GM21526 (cell line): Measurements from ENCODE around the gene SBSN.

Experiments used
- ATAC-seq: cut with Tn5 transposase; IDR thresholded peaks from one replicate; pipeline ENCODE4 v1.9.1; 2021; ENCODE audit warnings: moderate library complexity; ENCODE audit not compliant: unreplicated experiment, low FRiP score

Gene SBSN

DNA sequence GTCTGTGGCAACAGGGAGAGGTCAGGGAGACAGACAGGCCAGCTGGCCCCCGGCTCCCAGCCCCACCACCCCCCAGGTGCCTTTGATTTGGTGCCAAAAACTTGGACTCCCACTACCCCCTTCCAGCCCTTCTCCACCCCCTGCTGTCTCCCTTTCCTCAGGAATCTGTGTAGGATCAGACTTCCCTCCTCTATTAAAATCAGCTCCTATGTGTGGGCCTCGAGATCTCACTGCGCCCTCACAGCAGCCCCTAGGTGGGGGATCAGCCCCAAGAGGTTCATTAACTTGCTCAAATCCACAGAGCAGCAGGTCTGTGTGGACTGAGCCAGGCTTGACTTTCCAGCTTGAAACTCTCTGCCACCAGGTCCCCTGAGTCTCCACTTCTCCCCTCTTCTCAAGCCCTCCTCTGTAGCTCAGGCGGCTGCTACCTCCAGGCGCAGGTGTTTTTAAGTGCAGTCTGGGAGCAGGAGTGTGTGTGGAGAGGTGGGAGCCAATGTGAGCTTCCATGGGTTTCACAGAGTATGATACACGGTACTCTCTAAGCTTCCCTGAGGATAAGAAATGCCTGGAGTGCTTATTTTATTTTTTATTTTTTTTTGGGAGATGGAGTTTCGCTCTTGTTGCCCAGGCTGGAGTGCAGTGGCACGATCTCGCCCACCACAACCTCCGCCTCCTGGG is 6.8 kb upstream of the SBSN start:
- ATAC-seq = no peak

DNA sequence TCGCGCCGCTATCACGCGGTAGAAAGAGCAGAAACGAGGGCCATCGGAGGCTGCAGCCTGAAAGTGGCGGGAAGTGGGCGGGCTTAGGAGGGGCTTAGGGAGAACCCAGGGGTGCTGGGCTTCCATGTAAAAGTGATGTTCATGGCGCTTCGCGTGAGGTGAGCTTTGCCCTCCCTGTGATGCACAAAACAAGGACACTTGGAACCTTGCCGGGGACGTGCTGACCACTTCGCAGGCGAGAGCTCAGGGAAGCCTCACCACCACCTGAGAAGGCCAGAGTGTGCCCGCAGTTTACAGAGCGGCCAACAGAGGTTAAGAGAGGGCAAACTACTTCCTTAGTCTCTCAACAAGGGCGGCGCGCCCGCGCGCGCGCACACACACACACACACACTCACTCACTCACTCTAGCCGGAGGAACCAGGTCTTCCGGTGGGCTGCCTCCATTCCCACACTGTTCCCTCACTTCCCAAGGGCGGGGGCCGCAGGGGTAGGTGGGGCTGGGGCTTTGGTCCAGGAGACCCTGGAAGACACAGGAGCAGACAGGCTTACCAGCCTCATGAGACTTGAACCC is 5.8 kb upstream of the SBSN start:
- no peak for ATAC-seq

DNA sequence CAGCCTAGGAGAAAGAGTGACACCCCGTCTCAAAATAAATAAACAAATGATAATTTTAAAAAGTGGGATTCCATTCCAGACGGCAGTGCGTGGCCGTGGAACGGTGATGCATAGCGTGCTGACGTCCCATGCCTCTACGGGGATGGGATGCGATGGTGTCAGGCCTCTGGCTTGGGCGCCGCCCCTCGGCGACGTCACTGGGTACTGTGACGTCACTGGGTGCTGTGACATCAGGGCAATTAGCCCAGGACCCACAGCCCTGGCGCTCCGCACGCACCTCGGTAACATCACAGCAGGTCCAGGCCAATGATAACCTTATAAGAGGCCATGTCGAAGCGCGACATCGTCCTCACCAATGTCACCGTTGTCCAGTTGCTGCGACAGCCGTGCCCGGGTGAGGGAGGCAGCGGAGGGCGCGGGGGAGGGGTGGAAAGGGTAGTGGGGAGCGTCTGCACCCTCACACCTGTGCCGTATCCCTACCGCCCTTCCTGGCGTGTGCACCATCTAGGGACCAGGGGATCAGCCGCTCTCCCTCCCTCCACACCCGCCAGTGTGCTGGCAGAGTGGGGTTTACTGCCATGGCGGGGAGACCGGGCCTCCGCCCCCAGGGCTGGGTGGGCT is 5.2 kb upstream of the SBSN start, which contains the start of gene GAPDHS:
TSS of gene GAPDHS (plus strand) at position 256 of the 621 bp plus-strand sequence. CDS start at position 328, 72 bp downstream.
- no peak for ATAC-seq

DNA sequence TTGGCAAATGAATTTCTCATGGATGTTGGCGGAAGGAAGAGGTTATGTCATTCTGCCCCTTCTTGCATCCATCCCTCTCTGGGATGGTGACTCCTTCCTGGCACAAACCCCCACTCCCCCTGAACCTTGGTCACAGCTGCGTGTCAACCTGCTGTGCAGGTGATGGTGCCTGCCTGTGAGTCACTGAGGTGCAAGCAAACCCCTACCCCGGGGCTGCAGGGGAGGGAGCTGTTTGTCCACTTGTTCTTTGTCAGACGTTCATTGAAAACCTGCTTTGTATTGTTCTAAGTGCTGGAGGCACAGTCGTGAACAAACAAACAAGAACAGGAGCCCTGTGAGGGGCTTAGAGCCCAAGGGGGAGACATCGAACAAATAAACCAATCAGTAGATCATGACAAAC is 3.2 kb upstream of the SBSN start:
- no peak for ATAC-seq

DNA sequence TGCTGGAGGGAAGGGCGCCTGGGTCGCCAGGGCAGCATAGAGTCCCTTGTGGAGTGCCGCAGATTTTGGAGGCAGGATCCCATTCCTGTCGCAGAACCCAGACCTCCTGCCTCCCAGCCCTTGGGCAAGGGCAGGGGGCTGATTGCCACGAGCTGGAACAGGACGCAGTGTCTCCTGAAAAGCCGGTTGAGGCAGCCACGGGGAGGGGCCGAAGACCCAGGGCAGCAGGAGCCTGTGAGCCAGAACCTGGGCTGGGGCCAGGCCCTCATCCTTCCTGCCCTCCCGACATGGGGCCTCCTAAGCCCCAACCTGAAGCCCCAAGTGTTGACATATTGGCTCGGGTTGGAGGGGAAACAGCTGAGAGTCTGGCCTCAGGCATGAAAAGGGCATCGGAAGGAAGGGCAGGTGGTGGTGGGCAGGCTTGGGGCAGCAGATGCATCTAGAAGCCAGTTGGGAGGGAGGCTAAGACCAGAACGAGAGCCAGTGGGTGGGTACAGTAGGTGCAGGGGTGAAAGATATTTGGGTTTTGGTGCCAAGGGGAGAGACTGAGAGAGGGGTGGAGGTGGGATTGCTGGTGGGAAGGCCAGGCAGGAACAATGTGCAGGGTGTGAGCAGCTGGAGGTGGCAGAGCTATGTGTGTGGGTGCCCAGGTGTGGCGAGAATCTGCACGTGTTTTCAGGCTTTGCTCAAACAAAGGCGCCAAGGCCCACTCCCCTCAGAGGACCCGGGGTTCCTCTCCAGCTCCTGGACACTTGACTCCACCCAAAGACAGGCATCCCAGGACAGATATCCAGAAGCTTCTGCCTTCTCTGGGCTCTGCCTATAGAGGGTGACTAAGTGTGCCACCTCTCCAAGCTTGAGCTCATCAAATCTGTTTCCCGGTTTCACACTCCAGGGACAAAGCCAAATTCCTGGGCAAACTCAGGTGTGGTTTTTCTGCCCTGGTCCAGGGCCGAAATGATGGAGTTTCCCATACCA is 1.4 kb upstream of the SBSN start:
- ATAC-seq = no peak

DNA sequence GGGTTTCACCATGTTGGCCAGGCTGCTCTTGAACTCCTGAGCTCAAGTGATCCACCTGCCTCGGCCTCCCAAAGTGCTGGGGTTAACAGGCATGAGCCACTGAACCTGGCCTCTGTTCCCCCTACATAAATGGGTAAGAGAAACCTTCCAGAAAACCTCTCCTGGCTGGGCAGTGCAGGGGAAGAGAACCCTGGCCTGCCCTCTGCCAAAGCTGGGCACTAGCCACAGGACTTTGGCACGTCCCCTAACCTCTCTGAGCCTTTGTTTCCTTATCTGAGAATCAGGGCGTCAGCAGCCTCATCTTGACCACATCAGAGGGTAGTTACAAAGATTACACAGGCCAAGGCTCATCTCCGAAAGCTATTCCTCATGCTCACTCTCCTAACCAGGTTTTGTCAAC is 2.2 kb downstream of the SBSN start:
- no peak for ATAC-seq

DNA sequence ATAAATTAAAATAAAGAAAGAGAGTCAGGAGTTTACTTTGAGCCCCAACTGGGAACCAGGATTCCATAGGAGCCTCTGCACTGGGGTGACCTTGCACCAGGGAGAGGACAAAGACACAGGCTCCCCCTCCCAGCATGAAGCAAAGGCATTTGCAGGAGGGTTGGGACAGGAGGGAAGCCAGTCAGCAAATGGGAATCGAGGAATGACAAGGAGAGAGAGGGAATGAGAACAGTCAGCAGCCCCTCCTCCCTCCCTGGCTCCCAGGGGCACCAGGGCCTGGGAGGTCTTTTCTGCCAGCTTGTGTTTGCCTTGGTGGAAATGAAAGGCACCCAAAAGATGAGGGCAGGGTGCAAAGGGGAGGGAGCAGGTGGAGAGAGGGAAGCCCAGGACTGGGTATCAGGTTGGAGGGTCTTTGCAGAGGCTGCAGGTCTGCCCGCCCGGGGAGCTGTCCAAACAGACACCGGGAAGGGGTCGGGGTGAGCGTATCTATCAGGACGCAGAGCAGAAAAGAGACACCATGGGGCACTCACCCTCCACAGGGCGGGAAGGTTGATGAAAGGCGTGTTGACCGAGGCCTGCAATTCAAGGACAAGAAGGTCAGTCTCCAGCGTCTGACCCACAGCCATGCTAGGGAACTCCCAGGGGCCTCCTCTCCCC is 3.8 kb downstream of the SBSN start:
- no peak for ATAC-seq

DNA sequence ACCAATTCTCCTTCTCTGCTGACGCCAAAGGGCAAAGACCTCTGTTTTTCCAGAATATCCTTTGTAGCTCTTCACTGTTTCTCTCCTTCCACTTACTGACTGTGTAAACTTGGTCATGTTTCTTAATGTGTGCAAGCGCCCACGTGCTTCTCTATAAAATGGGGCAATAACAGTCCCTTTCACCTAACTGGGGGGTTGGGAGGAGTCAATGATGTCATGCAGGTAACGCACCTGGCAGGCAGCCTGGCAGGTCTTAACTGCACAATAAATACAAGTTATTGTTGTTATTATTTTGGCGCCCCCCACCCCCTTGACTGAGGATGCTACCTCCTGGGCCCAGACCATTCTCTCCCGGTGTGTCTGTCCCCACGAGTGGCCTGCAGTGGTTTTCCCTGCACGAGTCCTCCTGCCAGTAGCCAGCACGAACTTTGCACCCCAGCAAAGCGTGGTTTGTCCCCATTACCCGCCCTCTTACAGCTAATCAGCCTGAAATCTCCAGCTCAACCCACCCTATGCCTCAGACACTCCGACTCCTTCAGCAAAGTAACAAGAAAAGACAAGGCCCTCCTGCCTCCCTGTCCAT is 5.3 kb downstream of the SBSN start:
- no peak for ATAC-seq

DNA sequence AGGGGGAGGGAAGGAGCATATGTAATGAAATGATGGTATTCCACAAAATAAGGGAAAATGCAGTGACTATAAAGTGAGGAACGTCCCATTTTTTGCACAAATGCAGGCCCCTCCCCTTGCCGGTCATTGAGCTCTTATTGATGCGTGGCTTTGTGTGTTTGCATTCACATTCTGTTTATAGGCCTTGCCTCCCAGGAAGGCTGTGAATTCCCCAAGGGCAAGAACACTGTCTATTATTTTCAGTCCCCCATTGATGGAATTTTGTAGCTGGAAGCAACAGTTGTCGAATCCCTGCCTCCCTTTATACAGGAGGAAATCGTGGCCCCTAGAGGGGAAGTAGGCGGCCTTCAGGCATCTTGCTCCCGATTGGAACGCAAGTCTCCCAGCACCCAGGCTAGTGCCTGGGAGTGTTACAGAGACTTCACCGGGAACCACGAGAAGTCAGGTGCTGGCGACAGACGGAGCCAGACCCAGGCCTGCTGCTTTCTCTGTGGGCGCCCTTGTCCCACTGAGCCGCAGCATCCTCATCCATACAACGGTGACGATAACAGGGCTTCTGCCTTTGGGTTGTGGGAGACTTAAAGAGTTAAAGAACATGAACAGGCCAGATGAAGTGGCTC is 6.9 kb downstream of the SBSN start:
- no peak for ATAC-seq

DNA sequence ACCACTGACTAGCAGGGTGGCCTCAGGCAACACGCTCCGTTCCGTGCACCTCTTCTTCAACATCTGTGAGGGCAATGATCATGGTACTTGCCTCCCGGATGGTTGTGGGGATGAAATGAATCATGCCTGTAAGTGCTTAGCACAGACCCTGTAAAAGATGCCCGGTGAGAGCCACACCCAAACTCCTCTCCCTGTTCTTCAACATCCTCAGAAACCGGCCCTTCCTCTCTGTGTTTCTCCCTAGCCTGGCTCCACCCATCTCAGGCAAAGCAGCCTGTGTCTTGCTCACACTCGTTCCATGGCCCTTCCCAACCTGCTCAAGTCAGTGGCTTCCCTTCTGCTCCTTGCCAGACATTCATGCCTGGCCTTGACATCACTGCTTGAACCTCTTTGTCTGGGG is 8.8 kb downstream of the SBSN start:
- ATAC-seq = no peak

DNA sequence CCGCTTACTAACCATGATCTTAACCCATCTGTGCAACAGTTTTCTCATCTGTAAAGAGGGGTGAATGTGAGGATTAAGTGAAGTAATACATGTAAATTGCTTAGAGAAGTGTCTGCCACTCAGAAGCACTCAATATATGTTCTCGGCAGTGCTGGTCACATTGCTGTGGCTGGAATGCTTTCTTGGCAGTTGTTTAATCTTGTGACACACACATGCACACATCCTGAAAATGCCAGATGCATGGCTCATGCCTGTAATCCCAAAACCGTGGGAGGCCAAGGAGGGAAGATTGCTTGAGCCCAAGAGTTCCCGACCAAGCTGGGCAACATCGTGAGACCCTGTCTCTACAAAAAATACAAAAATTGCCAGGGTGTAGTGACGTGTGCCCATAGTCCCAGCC is 9.8 kb downstream of the SBSN start:
- ATAC-seq = no peak

DNA sequence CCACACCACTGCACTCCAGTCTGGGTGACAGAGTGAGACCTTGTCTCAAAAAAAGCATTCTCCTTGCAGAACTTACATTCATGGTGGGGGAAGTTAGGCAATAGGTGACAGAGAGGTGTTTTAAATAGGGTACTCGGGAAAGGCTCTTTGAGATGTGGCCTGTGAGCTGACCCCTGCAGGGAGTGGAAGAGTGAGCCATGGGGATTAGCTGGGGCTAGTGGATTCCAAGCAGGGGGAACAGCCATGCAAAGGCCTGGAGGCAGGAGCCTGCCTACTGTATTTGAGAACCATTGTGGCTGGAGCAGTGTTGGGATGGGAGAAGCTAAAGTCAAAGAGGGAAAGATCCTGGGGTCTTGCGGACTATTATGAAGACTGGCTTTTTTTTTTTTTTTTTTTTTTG is 10.8 kb downstream of the SBSN start:
- no peak for ATAC-seq

DNA sequence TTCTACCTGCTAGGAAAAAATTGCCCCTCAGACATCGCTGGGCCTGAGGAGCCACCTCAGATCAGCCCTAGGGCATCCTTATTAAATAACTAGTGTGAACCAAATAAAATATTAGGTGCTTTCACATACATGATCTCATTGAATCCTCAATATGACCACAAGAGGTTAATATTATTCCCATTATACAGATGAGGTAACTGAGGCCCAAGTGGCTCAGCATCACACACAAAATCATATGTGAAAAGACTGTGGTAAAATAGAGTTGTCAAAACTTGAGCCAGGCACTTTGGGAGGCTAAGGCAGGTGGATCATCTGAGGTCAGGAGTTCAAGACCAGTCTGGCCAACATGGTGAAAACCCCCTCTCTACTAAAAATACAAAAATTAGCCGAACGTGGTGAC is 11.8 kb downstream of the SBSN start:
- no peak for ATAC-seq

DNA sequence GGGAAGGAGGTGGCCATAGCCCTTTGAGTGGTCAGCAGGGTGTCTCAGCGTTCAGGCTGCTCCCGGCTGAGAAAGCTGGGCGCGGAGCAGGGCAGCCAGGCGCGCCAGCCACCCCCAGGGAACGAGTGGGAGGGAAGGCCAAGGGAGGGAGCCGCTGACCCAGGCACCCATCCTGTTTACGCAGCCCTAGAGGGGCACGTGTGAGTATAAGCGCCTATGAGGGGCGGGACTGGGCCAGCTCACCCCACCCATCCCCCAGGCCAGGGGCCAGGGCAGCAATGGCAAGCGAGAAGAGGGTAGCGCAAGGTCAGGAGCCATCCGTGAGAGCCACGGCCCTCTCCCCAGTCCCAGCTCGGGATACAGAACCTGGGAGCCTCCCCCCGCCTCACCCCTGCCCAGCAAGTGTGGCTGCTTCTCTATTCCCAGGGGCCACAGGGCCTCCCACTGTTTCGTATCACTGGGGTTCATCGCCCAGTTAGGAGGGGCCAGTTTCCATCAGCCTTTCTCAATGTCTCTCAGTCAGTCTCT is 13.8 kb downstream of the SBSN start:
- no peak for ATAC-seq

DNA sequence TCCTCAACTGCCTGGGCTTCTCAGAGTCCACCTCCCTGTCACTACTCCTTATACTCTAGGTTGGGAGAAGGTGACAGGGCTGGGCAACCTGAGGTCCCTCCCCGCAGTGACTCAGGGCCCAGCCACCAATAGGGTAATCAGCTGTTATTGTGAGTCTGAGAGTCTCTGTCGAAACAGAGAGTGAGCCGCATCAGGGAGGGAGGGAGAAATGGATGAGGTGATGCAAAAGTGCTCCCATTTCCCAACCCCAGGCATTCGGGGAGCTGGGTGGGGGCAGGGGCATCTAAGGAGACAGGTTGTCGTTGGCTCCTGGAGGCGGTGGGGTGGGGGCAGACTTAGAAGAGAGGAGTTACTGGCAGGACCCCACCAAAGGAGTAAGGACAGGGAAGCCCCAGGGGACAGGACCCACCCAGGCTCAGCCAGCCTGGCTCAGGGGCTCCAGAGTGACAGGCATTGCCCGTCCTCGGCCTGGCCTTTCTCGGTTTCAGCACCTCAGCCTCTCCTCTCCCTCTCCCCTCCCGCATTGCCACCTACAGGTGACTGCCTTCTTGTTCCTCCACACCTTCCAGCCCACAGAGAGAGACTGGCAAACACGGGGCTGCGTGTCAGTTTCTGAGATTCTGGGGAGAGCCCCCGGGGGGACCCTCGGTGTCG is 14.4 kb downstream of the SBSN start, which contains the start of gene DMKN:
TSS of gene DMKN (minus strand) at position 22 of the 654 bp plus-strand sequence. CDS start 174 bp downstream, outside the sequence.
- ATAC-seq = no peak

DNA sequence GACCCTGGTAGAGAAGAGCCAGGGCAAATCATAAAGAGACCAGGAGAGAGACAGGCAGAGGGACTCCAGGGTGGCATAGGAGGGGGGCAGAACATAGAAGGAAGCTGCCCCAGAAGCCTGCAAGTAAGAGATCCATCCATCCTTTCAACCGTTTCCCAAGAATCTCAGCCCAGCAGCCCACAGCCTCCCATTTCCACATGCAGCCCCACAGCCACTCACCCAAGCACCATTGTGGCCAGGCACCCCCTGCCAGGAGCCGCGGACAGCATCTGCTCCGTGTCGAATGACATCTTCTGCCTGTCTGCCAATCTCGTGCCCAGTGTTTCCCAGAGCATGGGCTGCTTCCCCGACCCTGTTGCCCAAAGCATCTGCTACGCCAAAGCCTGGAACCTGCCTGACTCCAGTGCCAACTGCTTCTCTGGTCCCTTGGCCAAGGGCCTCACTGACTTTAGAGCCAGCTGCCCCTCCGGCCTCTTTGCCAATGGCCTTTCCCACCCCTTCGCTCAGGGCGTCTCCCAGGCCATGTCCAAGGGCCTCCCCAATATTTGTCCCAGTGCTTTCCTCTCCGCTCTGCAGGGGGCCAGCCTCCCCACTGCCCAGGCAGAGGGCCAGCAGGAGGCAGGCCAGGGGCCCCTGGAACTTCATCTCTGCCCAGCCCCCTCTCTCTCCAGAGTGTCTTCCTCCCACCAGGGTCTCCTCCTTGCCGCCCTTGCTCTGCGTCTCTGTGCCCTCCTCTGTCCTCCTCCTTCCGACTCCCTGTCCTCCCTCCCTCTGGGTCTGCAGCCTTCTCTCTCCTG is 15.1 kb downstream of the SBSN start:
- no peak for ATAC-seq

DNA sequence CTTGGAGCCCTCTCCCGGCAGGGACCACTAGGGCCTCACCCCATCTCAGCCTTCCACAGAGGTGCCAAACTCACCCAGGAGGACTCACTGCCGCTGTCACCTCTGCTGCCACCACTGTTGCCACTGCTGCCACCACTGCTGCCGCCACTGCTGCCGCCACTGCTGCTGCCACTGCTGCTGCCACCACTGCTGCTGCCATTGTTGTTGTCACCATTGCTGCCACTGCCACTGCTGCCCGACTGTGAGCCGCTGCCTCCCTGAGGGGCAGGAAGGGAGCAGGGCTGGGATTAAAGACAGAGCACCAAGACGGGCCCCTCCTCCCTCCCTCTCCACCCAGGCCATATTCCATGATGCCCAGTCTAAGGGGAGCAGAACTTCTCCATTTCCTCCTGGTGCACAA is 16.8 kb downstream of the SBSN start:
- ATAC-seq = no peak

DNA sequence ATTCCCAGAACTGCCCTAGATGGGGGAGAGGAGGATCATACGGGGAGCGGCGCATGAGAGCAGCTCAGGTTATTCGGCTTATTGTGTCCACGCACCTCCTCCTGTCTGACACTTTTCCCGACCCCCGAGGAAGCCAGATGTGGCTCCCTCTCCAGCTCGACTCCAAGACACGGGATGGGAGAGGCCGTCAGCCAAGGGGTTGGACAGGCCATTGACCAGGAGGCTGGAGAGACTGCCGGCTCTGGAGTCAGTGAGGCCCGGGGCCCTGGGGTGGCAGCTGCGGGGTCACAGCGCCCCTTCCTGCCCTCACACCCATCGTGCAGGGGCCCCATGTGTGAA is 17.5 kb downstream of the SBSN start:
- ATAC-seq = no peak
